HUES48 (cell line): ENCODE measurements around the gene EDARADD.

ENCODE experiments used
- H3K27ac ChIP-seq: one replicate; pipeline ENCODE4 v1.7.0; 2013; ENCODE audit warnings: low read depth, low read length, inconsistent platforms
- H3K27me3 ChIP-seq: 2 replicates; pipeline ENCODE4 v1.6.1; 2013; ENCODE audit warnings: mild to moderate bottlenecking, low read length; ENCODE audit not compliant: control insufficient read depth, insufficient read depth
- H3K36me3 ChIP-seq: 2 replicates; pipeline ENCODE4 v1.6.1; 2013; ENCODE audit warnings: low read length; ENCODE audit not compliant: control insufficient read depth, insufficient read depth
- H3K4me1 ChIP-seq: 2 replicates; pipeline ENCODE4 v1.6.1; 2013; ENCODE audit warnings: mild to moderate bottlenecking, low read length; ENCODE audit not compliant: control insufficient read depth, insufficient read depth
- H3K4me3 ChIP-seq: 2 replicates; pipeline ENCODE4 v1.5.1; 2013; ENCODE audit warnings: mild to moderate bottlenecking, low read depth, low read length
- H3K9ac ChIP-seq: 2 replicates; pipeline ENCODE4 v1.6.1; 2013; ENCODE audit warnings: mild to moderate bottlenecking, low read depth, low read length, moderate library complexity
- H3K9me3 ChIP-seq: 2 replicates; pipeline ENCODE4 v1.6.1; 2013; ENCODE audit warnings: low read length; ENCODE audit not compliant: control insufficient read depth, insufficient read depth

The EDARADD gene

DNA sequence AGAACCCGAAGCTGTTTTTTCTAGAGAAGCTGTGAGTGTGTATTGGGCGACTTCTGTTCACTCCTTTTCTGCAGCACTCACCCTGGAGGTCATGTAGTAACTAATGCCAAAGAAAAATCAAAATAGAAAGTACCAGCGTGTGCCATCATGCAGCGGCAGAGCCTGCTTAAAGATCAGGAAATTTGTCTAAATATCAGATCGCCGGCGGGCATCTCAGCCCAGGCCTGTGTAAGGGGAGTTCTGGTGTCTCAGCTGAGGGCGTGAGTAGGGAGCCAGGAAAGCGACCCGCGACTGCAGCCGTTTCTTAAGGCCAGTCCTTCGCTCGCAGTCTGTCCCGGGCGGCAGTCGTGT, 768 bp downstream of the EDARADD start:
- Histone ChIP-seq H3K4me1 (peaks cover 10% of the 10 kb centered on the region), H3K27me3 (peaks cover 33% of the 10 kb centered on the region), H3K9me3 (no peaks in the 10 kb centered on the region), H3K4me3 (peak overlapping the region; percentile 88), H3K27ac (no peak overlapping the region), H3K9ac (peak overlapping the region; percentile 63; the same call in 1 of the 2 replicates), H3K36me3 (no peaks in the 10 kb centered on the region)

DNA sequence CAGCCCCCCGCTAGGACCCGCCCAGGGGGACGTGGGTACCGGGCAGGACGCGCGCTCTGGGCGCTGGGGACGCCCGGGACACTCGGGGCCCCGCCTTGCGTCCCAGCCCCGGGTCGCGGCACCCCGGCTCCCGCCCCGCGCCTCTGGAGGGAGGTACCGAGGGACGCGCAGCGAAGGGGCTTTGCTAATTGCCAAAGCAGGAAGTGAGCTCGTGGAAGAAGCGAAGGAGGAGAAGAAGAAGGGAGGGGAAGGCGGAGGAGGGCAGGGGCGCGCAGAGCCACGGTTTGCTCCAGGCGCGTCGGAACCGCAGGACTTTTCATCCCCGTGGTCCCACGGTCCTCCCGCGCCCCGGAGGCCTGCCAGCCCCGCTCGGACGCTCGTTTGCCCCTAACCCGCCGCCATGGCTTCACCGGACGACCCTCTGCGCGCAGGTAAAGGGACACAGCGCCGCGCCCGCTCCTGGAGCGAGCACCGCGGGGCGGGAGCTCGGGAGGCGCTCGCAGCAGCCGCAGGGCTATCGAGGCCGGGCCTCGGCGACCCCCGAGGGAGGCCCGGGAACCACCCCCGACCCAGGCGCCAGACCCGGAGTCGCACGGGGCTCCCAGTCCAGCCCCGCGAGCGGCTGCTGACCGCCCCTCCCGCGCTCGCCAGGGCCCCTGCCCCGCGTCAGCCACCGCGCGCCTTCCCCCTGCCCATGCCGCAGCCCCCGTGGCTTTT, 1.3 kb downstream of the EDARADD start:
- Histone ChIP-seq H3K27me3 (peaks cover 33% of the 10 kb centered on the region), H3K9ac (peak overlapping the region; percentile 63), H3K36me3 (no peaks in the 10 kb centered on the region), H3K9me3 (no peaks in the 10 kb centered on the region), H3K4me1 (peaks cover 16% of the 10 kb centered on the region), H3K27ac (no peak overlapping the region), H3K4me3 (peak overlapping the region; percentile 88)

- H3K4me1 ChIP-seq: peaks cover 16% of the 10 kb centered on the region
- peaks cover 33% of the 10 kb centered on the region for H3K27me3 ChIP-seq
- H3K27ac ChIP-seq: no peak overlapping the region
- 0 out of 2 replicates have a peak overlapping the region, but pooled peaks have one; percentile 63 for H3K9ac ChIP-seq
- no peaks in the 10 kb centered on the region for H3K36me3 ChIP-seq
- no peaks in the 10 kb centered on the region for H3K9me3 ChIP-seq
- peak overlapping the region; percentile 88 for H3K4me3 ChIP-seq
These were observed 2.0 kb downstream of the EDARADD start for GRCh38 chr1:236395947-236396664.

DNA sequence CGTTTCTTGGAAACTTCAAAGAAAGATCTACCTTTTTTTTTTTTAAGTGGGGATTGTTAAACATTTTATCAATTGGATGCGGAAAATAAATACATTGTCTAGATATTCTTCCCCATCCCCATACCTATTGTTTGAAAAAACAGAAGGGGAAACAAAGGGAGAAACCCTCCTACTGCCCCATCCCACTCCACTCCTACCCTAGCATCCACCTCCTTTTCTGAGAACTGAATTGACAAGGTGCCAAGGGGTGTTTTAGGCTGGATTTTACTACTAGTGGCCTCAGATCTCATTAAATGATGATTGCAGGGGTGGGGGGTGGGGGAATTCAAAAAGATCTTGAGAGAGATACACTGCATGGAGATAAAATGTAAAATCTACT, 2.6 kb downstream of the EDARADD start:
- no peak overlapping the region for H3K9ac ChIP-seq
- H3K36me3 ChIP-seq: no peaks in the 10 kb centered on the region
- H3K4me3 ChIP-seq: peak overlapping the region; percentile 88; the same call in 1 of the 2 replicates
- no peaks in the 10 kb centered on the region for H3K9me3 ChIP-seq
- peaks cover 33% of the 10 kb centered on the region for H3K27me3 ChIP-seq
- peaks cover 16% of the 10 kb centered on the region for H3K4me1 ChIP-seq
- no peak overlapping the region for H3K27ac ChIP-seq

- H3K27ac ChIP-seq: no peak overlapping the region
- peaks cover 33% of the 10 kb centered on the region for H3K27me3 ChIP-seq
- peaks cover 16% of the 10 kb centered on the region for H3K4me1 ChIP-seq
- H3K9me3 ChIP-seq: no peaks in the 10 kb centered on the region
- H3K9ac ChIP-seq: no peak overlapping the region
- no peaks in the 10 kb centered on the region for H3K36me3 ChIP-seq
- H3K4me3 ChIP-seq: no peak overlapping the region
These were observed 3.2 kb downstream of the EDARADD start for GRCh38 chr1:236397173-236397759.

DNA sequence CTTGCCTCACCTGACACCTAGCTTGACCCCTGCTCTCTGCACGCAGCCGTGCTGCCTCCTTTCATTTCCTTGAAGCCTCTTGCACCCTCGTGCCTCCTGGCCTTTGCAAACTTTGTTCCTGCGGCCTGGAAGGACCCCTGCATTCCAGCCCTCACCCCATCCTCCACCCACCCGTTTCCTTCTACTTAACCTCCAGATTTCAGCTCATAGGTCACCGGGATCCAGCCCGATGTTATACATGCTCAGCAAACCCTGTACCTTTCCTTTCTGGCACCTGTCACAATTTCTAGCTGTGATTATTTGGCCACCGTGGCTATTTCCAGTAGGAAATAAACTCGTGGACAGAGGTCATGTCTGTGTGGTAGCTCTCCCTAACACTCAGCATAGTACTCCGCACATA, 4.5 kb downstream of the EDARADD start:
- Histone ChIP-seq H3K27me3 (peaks cover 31% of the 10 kb centered on the region), H3K9me3 (no peaks in the 10 kb centered on the region)

GRCh38 chr1:236400061-236400603, 6.0 kb downstream of the EDARADD start:
- Histone ChIP-seq H3K4me1 (peaks cover 16% of the 10 kb centered on the region), H3K9ac (no peak overlapping the region), H3K27ac (peak overlapping the region; percentile 76), H3K27me3 (peaks cover 19% of the 10 kb centered on the region), H3K9me3 (no peaks in the 10 kb centered on the region), H3K36me3 (no peaks in the 10 kb centered on the region), H3K4me3 (no peak overlapping the region)

More for the DNA sequence above, 4.5 kb downstream of the EDARADD start:
- peaks cover 16% of the 10 kb centered on the region for H3K4me1 ChIP-seq
- H3K9ac ChIP-seq: no peak overlapping the region
- H3K36me3 ChIP-seq: no peaks in the 10 kb centered on the region
- H3K4me3 ChIP-seq: no peak overlapping the region
- peak overlapping the region; percentile 6 for H3K27ac ChIP-seq

- Histone ChIP-seq H3K9ac (no peak overlapping the region), H3K36me3 (no peaks in the 10 kb centered on the region), H3K4me3 (no peak overlapping the region), H3K27me3 (peaks cover 9% of the 10 kb centered on the region), H3K9me3 (no peaks in the 10 kb centered on the region), H3K27ac (no peak overlapping the region), H3K4me1 (peaks cover 10% of the 10 kb centered on the region)
These were observed 7.6 kb downstream of the EDARADD start for GRCh38 chr1:236401698-236402097.

GRCh38 chr1:236403905-236404696, 10.0 kb downstream of the EDARADD start:
- H3K27ac ChIP-seq: no peak overlapping the region
- H3K36me3 ChIP-seq: no peaks in the 10 kb centered on the region
- no peak overlapping the region for H3K4me3 ChIP-seq
- H3K27me3 ChIP-seq: no peaks in the 10 kb centered on the region
- no peaks in the 10 kb centered on the region for H3K9me3 ChIP-seq
- H3K9ac ChIP-seq: no peak overlapping the region
- peaks cover 10% of the 10 kb centered on the region for H3K4me1 ChIP-seq

- H3K9ac ChIP-seq: no peak overlapping the region
- no peaks in the 10 kb centered on the region for H3K36me3 ChIP-seq
- no peak overlapping the region for H3K27ac ChIP-seq
- H3K27me3 ChIP-seq: no peaks in the 10 kb centered on the region
- no peaks in the 10 kb centered on the region for H3K9me3 ChIP-seq
- H3K4me3 ChIP-seq: no peak overlapping the region
- H3K4me1 ChIP-seq: no peaks in the 10 kb centered on the region
These were observed 13.0 kb downstream of the EDARADD start for GRCh38 chr1:236407059-236407458.
